Suppressor macrophage (primary cell): ENCODE results near the gene RAB15.

Source experiments
- DNase-seq, 4 experiments: peaks; one replicate each; pipeline ENCODE4 v3.0.0-alpha.2; 2020 to 2022

RAB15 gene

GRCh38 chr14:64954491-64955240, 17.5 kb downstream of the RAB15 start:
- DNase-seq: no peak

- no peak for DNase-seq
Observed at GRCh38 chr14:64953661-64954060, 18.5 kb downstream of the RAB15 start.

- no peak for DNase-seq
Observed at GRCh38 chr14:64953310-64953654, 18.9 kb downstream of the RAB15 start.

GRCh38 chr14:64952598-64953309, 19.4 kb downstream of the RAB15 start:
- no peak for DNase-seq

GRCh38 chr14:64951724-64952123, 20.4 kb downstream of the RAB15 start:
- no peak for DNase-seq

DNA sequence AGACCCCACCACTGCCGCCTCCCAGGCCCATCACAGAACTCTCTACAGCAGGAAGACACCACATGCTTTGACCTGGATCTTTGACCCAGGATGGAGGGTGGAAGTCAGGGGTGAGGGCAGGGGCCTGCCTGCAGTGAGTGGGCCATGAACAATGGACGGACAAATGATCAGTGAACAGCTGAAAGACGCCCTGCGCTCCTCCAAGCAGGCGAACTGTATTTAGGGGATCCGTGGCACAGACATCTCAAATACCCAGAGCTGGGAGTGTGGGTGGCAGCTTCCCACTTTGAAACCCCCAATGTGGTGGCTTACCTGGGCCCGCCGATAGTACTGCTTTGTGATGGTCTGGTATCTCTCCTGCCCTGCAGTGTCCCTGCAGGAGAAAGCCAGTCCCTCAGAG, 20.8 kb downstream of the RAB15 start:
- DNase-seq: no peak

DNA sequence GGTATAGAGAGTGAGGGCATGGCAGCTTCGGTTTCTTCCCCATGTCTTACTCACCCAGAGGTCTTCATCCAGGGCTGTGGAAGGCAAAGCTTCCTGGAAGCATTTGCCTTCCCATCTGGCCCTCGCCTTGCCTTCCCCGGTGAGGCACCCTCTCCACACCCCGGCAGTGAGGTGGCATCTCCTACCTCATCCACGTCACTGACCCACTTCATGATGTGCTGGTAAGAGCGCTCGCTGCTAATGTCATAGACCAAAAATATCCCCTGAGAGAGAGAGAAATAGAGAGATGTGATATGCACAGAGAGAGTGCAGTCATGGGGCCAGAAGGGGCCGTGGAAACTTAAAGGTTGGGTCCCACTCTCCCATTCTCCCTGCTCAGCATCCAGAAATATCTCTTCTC, 21.2 kb downstream of the RAB15 start:
- DNase-seq: no peak

- no peak for DNase-seq
Observed at GRCh38 chr14:64948612-64949210, 23.4 kb downstream of the RAB15 start.

DNA sequence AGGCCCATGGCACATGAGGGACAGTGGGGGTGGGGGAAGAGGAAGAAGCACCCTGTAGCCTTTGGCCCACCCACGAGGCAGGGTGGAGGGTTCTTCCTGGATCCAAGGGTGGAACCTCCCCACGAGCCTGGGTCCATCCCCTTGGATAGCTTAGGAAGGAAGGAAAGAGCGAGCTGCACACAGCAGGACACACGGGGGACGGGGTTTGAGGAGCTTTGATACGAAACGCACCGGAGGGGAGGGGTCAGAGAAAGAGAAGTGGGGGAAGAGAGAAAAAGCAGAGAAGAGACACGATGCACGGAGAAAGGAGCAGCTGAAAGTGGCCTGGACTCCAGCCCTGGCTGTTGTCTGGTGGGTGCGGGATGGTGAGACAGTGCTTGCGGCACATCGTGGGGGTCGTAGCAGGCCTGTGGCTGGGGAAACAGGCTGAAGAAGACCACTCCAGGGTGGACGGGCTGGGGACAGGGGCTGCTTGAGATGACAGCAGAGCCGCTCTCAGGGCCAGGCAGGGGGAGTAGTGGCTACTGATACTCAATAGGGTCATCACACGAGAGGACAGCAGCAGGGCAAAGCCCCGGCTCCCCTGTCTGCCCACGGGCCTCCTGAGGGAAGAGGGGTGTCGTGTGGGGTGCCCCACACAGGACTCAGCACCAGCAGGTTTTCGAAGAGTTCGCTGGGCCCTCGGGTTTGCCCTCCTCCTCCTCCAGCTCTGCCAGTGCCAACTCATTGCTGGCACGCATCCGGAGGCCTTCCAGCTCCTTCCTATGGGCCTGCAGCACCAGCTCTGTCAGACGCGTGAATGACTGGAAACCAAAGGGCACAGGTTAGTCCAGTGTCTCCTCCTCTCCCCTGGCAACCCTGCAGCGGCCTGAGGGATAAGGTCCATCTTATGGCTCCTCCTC, 24.2 kb downstream of the RAB15 start:
- DNase-seq: no peak

DNA sequence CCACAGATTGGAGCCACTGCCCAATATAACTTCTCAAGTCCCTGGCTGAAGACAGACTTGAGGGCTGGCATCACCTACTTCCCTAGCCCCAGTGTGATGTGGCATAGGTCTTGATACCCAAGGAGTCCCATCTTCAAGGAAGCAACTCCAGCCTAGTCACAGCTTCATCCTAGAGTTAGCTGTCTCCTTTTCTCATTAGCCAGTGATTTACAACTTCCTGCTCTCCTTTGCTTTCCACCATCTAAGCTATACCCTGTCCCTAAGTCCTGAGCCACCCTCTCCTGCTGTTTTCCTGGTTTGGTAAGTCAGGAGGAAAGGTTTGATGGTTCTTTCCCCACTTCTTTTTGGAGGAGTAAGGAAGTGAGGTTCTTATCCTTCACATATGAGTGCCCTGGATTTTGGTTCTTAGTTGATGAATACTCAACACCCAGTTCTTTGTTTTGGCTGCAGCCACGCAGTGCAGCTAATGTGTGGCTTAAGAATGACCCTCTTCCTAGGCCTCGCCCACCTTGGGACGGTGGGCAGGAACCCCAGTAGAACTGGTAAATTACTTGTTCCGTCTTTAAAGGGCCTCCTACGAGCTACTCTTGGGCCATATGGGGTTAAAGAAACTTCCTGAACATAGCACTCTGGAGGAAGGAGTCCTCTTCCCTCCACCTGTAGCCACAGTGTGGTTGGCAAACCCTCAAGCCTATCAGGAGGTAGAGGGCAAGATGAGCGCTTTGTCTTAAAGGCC, 25.7 kb downstream of the RAB15 start:
- DNase-seq: no peak

DNA sequence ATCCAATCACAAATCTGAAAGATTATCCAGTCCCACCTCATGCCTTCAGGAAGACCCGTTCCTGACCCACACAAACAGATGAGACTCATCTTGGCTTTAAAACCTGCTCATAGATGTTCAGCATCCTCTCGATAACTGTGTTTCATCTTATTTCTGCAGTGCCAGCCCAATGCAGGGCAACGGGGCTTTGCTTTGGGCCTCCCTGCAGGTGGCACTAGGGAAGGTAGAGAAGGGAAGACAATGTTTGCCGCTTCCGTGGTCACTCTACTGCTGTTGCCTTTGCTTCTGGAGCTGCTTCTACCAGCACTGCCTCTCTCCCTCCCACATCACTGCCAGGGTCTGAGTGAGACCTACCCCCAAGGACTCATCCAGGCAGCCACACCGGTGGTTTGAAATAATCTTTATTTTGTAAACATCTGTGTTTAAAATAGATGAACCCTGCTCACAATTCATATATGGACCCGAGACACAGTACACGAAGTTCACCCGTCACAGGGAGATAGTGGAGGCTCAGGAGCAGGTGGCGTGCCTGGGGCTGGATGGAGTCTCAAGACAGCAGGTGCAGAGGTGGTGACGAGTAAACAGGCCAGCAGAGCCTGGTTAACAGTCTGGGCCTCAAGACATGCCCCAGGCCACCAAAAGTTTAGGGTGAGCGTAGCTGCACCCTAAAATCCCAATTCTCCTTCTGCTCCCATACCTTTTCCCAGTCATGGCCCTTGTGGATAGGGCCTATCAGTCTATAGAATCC, 26.5 kb downstream of the RAB15 start:
- DNase-seq: no peak

DNA sequence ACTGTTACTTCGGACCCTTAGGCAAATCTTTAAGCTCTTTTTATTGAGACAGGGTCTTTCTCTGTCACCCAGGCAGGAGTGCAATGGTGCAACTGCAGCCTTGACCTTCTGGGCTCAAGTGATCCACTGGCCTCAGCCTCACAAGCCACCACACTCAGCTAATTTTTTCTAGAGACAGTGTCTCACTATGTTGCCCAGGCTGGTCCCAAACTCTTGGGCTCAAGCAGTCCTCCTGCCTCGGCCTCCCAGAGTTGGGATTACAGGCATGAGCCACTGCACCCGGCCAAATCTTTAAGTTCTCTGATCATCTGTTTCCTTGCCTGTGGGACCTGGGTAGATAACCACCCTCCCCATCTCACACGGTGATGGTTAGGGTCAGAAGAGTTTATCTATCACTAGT, 27.3 kb downstream of the RAB15 start:
- DNase-seq: no peak

DNA sequence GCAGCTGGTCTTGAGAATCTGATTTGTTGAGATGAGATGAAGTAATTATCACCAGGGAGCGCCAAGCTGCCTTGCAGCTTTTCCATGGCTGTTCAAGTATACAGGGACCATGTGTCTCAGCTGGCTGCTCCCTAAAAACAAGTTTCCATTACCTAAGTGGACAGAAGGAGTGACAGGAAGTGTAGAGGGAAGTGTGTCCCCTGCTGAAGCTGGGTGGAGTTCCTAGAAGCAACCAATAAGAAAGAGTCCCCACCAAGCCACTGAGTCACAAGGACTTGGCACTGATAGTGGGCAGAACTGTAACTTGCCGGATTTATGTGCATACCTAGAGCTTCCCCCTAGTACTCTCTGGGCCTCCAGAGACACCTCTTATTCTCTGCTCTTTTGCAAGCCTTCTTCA, 28.1 kb downstream of the RAB15 start:
- no peak for DNase-seq

DNA sequence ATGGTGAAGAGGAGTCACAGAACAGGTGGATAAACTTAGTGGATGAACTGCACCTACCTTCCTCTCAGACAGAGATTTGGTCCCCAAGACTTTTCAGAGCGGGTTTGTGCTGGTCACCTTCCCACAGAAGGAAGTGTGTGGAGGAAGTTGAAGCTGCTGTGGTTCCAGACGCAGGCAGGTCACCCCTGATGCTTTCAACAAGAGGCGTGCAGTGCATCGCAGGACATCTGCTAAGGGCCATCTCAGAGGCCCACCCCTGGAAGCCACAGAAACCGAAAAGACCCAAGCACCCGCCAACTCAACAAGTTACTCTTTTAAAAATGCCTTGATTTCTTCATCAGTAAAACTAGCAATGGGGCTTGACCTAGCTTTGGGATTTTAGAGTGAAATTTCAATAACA, 28.6 kb downstream of the RAB15 start:
- peak in 1 of 4 experiments; percentile 9 for DNase-seq

DNA sequence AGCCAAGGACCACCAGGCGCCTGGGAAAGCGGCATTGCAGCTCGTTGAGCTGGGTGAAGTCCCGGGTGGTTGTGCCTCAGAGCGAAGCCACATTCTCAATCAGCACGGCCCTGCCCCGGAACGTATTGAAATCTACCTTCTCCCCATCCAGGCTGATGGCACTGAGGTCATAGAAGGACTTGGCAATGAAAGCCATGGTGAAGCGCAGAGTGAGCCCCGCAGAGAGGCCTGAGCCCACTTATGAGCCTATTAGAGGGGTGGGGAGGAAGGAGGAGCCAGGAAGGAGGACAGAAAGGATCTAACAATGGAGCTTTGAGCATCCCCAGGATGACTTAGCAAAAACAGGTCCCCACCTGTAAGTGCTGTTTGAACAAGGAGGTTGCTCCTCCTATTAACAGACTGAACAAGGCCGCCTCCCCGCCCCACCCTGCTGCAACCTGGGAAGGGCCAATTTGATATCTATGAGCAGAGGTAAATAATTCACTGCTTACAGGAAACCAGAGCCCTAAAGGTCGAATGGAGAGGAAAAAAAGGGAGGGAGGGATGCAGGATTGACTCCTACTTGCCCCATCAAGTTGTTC, 29.5 kb downstream of the RAB15 start, which contains the start of gene GPX2:
GPX2 (minus strand) TSS at position 215 of the 581 bp plus-strand sequence; CDS start at position 196, 19 bp downstream.
- no peak for DNase-seq

GRCh38 chr14:64940336-64940910, 31.7 kb downstream of the RAB15 start:
- DNase-seq: no peak

DNA sequence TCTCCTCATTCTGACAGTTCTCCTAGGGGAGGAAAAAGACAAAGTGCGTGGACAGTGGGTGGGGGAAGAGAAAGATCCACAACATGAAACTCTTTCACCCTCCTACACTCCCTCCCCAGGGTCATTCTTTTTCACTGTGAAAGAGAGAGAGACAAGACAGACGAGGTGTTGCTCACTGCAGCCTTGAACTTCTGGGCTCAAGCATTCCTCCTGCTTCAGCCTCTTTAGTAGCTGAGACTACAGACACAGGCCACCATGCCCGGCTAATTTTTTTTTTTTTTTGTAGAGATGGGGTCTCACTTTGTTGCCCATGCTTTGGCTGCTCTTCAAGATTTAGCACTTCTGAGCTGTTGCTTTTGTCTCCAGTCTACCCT, 32.3 kb downstream of the RAB15 start:
- no peak for DNase-seq

- no peak for DNase-seq
Observed at GRCh38 chr14:64938972-64939816, 32.9 kb downstream of the RAB15 start.

DNA sequence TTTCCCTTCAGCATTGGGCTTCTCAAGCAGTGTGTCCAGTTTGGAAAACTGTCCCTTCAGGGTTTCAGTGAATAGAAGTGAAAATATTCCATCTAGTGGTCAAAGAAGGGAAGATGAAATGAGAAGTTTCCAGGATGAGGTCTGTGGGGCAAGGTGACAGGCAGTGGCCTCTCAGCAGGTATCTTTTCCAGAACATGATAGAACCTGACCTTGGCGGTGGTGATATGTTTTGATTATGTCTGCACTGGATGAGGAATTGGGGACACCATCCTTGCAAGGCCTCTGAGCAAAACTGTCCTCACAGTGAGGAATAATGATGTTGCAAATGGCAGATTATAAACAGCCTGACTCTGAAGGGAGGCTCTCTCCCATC, 34.3 kb downstream of the RAB15 start:
- no peak for DNase-seq
